Measurements from ENCODE around the gene NUP107. TPM values are rescaled to one million over a fixed set of nuclear protein-coding genes. Genes with fewer than 3 reads are reported as not detected.

The NUP107 gene
- total RNA-seq, 1 donor from 2014 or later: 76.6 TPM

GRCh38 chr12:68768431-68768939 is 81.7 kb downstream of the NUP107 start:
- no peak overlapping the region for H3K4me3 Mint-ChIP-seq
- no peak for DNase-seq (ENCODE audit: low spot score in 2 of 2, unreplicated experiment in 2 of 2)
- H3K9me3 Mint-ChIP-seq: no peaks in the 10 kb centered on the region
- H3K4me1 Mint-ChIP-seq: no peaks in the 10 kb centered on the region
- H3K27me3 Mint-ChIP-seq (ENCODE audit: low read depth): no peaks in the 10 kb centered on the region
- TF ChIP-seq CTCF (IDR thresholded peaks at IDR 0.05; ENCODE audit: unreplicated experiment): no peak
- H3K36me3 Mint-ChIP-seq: peaks cover 10% of the 10 kb centered on the region
- H3K27ac Mint-ChIP-seq: no peak overlapping the region

- no peak for DNase-seq (ENCODE audit: low spot score in 2 of 2, unreplicated experiment in 2 of 2)
- H3K4me1 Mint-ChIP-seq: no peaks in the 10 kb centered on the region
- H3K27me3 Mint-ChIP-seq (ENCODE audit: low read depth): no peaks in the 10 kb centered on the region
- H3K27ac Mint-ChIP-seq: no peak overlapping the region
- TF ChIP-seq CTCF (IDR thresholded peaks at IDR 0.05; ENCODE audit: unreplicated experiment): no peak
- H3K9me3 Mint-ChIP-seq: no peaks in the 10 kb centered on the region
- no peaks in the 10 kb centered on the region for H3K36me3 Mint-ChIP-seq
- no peak overlapping the region for H3K4me3 Mint-ChIP-seq
Measured at GRCh38 chr12:68769941-68770340, 83.2 kb downstream of the NUP107 start.

GRCh38 chr12:68771223-68771925 is 84.6 kb downstream of the NUP107 start:
- TF ChIP-seq CTCF (IDR thresholded peaks at IDR 0.05; ENCODE audit: unreplicated experiment): no peak
- no peaks in the 10 kb centered on the region for H3K27me3 Mint-ChIP-seq (ENCODE audit: low read depth)
- H3K27ac Mint-ChIP-seq: no peak overlapping the region
- no peaks in the 10 kb centered on the region for H3K9me3 Mint-ChIP-seq
- no peak for DNase-seq (ENCODE audit: low spot score in 2 of 2, unreplicated experiment in 2 of 2)
- H3K4me1 Mint-ChIP-seq: no peaks in the 10 kb centered on the region
- no peak overlapping the region for H3K4me3 Mint-ChIP-seq
- H3K36me3 Mint-ChIP-seq: no peaks in the 10 kb centered on the region

- Mint-ChIP-seq H3K27me3 (ENCODE audit: low read depth) (no peaks in the 10 kb centered on the region), H3K27ac (no peak overlapping the region), H3K4me3 (no peak overlapping the region), H3K9me3 (no peaks in the 10 kb centered on the region), H3K36me3 (no peaks in the 10 kb centered on the region), H3K4me1 (no peaks in the 10 kb centered on the region)
- DNase-seq (ENCODE audit: low spot score in 2 of 2, unreplicated experiment in 2 of 2): no peak
- TF ChIP-seq CTCF (IDR thresholded peaks at IDR 0.05; ENCODE audit: unreplicated experiment): no peak
Measured at GRCh38 chr12:68772714-68773113, 85.9 kb downstream of the NUP107 start.

- no peak for TF ChIP-seq CTCF (IDR thresholded peaks at IDR 0.05; ENCODE audit: unreplicated experiment)
- no peaks in the 10 kb centered on the region for H3K27me3 Mint-ChIP-seq (ENCODE audit: low read depth)
- H3K4me1 Mint-ChIP-seq: no peaks in the 10 kb centered on the region
- H3K36me3 Mint-ChIP-seq: no peaks in the 10 kb centered on the region
- DNase-seq (ENCODE audit: low spot score in 2 of 2, unreplicated experiment in 2 of 2): no peak
- H3K27ac Mint-ChIP-seq: no peak overlapping the region
- H3K4me3 Mint-ChIP-seq: no peak overlapping the region
- no peaks in the 10 kb centered on the region for H3K9me3 Mint-ChIP-seq
Measured at GRCh38 chr12:68773582-68773981, 86.8 kb downstream of the NUP107 start.
